Measurements from ENCODE around the gene RPL13. TPM values are rescaled to one million over a fixed set of nuclear protein-coding genes. Genes with fewer than 3 reads are reported as not detected.

RPL13 gene
- total and polyA plus RNA-seq, 2 of the 13 experiments (the other 11 are each of a cell fraction or from before 2014, with no cell fraction given): 2,988 to 4,411 TPM

DNA sequence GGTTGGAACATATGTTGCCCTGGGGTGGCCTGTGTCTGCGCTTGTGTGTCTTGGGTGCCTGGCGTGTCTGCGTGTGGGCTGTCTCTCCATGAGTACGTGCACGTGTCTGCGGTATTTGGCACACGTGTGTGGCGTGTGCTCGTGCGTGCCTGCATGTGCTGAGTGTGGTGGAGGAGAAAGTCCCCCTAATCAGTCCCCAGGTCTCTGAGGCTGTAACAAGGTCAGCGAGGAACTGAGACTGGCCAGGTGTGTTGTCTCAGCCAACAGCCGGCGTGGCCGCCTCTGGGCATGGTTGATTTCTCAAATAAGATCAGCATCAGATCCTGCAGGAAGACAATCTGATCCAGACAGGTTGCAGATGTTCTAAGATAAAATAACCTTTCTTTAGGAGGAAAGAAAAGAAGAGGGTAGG is 11.6 kb downstream of the RPL13 start (continued):
- no peak for TF ChIP-seq TEAD2 (CRISPR knock-in tag; IDR thresholded peaks at IDR 0.05)
- TF ChIP-seq NAIF1 (CRISPR knock-in tag; IDR thresholded peaks at IDR 0.05; ENCODE audit: borderline replicate concordance): no peak
- TF ChIP-seq SOX5 (CRISPR knock-in tag; IDR thresholded peaks at IDR 0.05; ENCODE audit: borderline replicate concordance): no peak; the same call in 1 of the 2 replicates
- 0 out of 2 replicates have a peak, but pooled peaks have one; percentile 47 for TF ChIP-seq SMAD1 (CRISPR knock-in tag; IDR thresholded peaks at IDR 0.05; ENCODE audit: borderline replicate concordance, low read depth)
- TF ChIP-seq XRCC5 (optimal IDR thresholded peaks at IDR 0.05; ENCODE audit: low read length): no peak
- TF ChIP-seq, protein P1, sequence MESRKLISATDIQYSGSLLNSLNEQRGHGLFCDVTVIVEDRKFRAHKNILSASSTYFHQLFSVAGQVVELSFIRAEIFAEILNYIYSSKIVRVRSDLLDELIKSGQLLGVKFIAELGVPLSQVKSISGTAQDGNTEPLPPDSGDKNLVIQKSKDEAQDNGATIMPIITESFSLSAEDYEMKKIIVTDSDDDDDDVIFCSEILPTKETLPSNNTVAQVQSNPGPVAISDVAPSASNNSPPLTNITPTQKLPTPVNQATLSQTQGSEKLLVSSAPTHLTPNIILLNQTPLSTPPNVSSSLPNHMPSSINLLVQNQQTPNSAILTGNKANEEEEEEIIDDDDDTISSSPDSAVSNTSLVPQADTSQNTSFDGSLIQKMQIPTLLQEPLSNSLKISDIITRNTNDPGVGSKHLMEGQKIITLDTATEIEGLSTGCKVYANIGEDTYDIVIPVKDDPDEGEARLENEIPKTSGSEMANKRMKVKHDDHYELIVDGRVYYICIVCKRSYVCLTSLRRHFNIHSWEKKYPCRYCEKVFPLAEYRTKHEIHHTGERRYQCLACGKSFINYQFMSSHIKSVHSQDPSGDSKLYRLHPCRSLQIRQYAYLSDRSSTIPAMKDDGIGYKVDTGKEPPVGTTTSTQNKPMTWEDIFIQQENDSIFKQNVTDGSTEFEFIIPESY (CRISPR knock-in tag; IDR thresholded peaks at IDR 0.05): no peak
- TF ChIP-seq, protein P2, sequence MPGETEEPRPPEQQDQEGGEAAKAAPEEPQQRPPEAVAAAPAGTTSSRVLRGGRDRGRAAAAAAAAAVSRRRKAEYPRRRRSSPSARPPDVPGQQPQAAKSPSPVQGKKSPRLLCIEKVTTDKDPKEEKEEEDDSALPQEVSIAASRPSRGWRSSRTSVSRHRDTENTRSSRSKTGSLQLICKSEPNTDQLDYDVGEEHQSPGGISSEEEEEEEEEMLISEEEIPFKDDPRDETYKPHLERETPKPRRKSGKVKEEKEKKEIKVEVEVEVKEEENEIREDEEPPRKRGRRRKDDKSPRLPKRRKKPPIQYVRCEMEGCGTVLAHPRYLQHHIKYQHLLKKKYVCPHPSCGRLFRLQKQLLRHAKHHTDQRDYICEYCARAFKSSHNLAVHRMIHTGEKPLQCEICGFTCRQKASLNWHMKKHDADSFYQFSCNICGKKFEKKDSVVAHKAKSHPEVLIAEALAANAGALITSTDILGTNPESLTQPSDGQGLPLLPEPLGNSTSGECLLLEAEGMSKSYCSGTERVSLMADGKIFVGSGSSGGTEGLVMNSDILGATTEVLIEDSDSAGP (CRISPR knock-in tag; IDR thresholded peaks at IDR 0.05; ENCODE audit: borderline replicate concordance): 0 out of 2 replicates have a peak, but pooled peaks have one; percentile 9
- TF ChIP-seq ZNF230 (CRISPR knock-in tag; IDR thresholded peaks at IDR 0.05): no peak
- TF ChIP-seq, protein P3, sequence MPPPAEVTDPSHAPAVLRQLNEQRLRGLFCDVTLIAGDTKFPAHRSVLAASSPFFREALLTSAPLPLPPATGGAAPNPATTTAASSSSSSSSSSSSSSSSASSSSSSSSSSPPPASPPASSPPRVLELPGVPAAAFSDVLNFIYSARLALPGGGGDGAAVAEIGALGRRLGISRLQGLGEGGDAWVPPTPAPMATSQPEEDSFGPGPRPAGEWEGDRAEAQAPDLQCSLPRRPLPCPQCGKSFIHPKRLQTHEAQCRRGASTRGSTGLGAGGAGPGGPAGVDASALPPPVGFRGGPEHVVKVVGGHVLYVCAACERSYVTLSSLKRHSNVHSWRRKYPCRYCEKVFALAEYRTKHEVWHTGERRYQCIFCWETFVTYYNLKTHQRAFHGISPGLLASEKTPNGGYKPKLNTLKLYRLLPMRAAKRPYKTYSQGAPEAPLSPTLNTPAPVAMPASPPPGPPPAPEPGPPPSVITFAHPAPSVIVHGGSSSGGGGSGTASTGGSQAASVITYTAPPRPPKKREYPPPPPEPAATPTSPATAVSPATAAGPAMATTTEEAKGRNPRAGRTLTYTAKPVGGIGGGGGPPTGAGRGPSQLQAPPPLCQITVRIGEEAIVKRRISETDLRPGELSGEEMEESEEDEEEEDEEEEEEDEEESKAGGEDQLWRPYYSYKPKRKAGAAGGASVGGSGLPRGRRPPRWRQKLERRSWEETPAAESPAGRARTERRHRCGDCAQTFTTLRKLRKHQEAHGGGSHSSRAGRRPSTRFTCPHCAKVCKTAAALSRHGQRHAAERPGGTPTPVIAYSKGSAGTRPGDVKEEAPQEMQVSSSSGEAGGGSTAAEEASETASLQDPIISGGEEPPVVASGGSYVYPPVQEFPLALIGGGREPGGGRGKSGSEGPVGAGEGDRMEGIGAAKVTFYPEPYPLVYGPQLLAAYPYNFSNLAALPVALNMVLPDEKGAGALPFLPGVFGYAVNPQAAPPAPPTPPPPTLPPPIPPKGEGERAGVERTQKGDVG (CRISPR knock-in tag; IDR thresholded peaks at IDR 0.05; ENCODE audit: borderline replicate concordance): peak; percentile 85
- TF ChIP-seq RAD51 (IDR thresholded peaks at IDR 0.05; ENCODE audit: borderline replicate concordance): no peak
- no peak for TF ChIP-seq NR2F6 (IDR thresholded peaks at IDR 0.05)
- no peak for TF ChIP-seq NR2F6 (CRISPR knock-in tag; IDR thresholded peaks at IDR 0.05)
- TF ChIP-seq, protein P4, sequence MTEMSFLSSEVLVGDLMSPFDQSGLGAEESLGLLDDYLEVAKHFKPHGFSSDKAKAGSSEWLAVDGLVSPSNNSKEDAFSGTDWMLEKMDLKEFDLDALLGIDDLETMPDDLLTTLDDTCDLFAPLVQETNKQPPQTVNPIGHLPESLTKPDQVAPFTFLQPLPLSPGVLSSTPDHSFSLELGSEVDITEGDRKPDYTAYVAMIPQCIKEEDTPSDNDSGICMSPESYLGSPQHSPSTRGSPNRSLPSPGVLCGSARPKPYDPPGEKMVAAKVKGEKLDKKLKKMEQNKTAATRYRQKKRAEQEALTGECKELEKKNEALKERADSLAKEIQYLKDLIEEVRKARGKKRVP (CRISPR knock-in tag; IDR thresholded peaks at IDR 0.05): no peak
- TF ChIP-seq, protein P5, sequence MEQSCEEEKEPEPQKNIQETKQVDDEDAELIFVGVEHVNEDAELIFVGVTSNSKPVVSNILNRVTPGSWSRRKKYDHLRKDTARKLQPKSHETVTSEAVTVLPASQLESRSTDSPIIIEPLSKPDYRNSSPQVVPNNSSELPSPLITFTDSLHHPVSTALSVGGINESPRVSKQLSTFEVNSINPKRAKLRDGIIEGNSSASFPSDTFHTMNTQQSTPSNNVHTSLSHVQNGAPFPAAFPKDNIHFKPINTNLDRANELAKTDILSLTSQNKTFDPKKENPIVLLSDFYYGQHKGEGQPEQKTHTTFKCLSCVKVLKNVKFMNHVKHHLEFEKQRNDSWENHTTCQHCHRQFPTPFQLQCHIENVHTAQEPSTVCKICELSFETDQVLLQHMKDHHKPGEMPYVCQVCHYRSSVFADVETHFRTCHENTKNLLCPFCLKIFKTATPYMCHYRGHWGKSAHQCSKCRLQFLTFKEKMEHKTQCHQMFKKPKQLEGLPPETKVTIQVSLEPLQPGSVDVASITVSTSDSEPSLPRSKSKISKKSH (CRISPR knock-in tag; IDR thresholded peaks at IDR 0.05; ENCODE audit: borderline replicate concordance): 0 out of 2 replicates have a peak, but pooled peaks have one; percentile 19
- TF ChIP-seq, protein P6, sequence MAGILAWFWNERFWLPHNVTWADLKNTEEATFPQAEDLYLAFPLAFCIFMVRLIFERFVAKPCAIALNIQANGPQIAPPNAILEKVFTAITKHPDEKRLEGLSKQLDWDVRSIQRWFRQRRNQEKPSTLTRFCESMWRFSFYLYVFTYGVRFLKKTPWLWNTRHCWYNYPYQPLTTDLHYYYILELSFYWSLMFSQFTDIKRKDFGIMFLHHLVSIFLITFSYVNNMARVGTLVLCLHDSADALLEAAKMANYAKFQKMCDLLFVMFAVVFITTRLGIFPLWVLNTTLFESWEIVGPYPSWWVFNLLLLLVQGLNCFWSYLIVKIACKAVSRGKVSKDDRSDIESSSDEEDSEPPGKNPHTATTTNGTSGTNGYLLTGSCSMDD (CRISPR knock-in tag; IDR thresholded peaks at IDR 0.05): no peak
- TF ChIP-seq NPAS2 (CRISPR knock-in tag; IDR thresholded peaks at IDR 0.05; ENCODE audit: borderline replicate concordance): no peak
